ENCODE data around the gene AP2A2.

- TF ChIP-seq CTCF (conservative IDR thresholded peaks at IDR 0.05) (no peak), EZH2 (IDR thresholded peaks at IDR 0.05; ENCODE audit: low read depth) (no peak)
Observed at GRCh38 chr11:927871-928270, 2.2 kb downstream of the AP2A2 start.

All from PC-9 (cell line).